GM12874 (cell line): ENCODE measurements around the gene FNTB.

Experiments used
- CTCF ChIP-seq: IDR thresholded peaks from 2 replicates; pipeline ENCODE4 v1.5.1; 2011; ENCODE audit warnings: low read depth, mild to moderate bottlenecking, control low read depth, low read length, moderate library complexity; ENCODE audit not compliant: insufficient read depth

The FNTB gene

GRCh38 chr14:64963611-64964010, 23.1 kb upstream of the FNTB start:
- no peak for TF ChIP-seq CTCF

GRCh38 chr14:64965356-64966000, 21.2 kb upstream of the FNTB start:
- TF ChIP-seq CTCF = no peak

GRCh38 chr14:64966976-64967375, 19.7 kb upstream of the FNTB start:
- no peak for TF ChIP-seq CTCF

- no peak for TF ChIP-seq CTCF
These were observed 18.5 kb upstream of the FNTB start for GRCh38 chr14:64968167-64968566.

- no peak for TF ChIP-seq CTCF
These were observed 18.0 kb upstream of the FNTB start for GRCh38 chr14:64968651-64969050.

- no peak for TF ChIP-seq CTCF
These were observed 16.7 kb upstream of the FNTB start for GRCh38 chr14:64970041-64970440.

GRCh38 chr14:64970776-64971477, 15.8 kb upstream of the FNTB start:
- TF ChIP-seq CTCF = no peak
